ENCODE results near the gene CSNK1A1L. TPM values are rescaled to one million over a fixed set of nuclear protein-coding genes. Genes with fewer than 3 reads are reported as not detected.

CSNK1A1L gene
- total and polyA plus RNA-seq, 8 donors = not detected

GRCh38 chr13:37102896-37103295 is 2.6 kb downstream of the CSNK1A1L start:
- Histone ChIP-seq H3K36me3 (no peaks in the 10 kb centered on the region), H3K27me3 (no peaks in the 10 kb centered on the region), H3K4me3 (no peak overlapping the region), H3K4me1 (no peaks in the 10 kb centered on the region), H3K9me3 (no peaks in the 10 kb centered on the region), H3K27ac (no peak overlapping the region)
- no peak for TF ChIP-seq CTCF (IDR thresholded peaks at IDR 0.05)
- FAIRE-seq = no peak
- WGBS, 2 donors = 47 to 54% methylated on average over 4 of the region's 4 CpGs
- no peak for DNase-seq
- intact Hi-C loops (cut with DNase I) = loop anchor here in 1 of 3 donors (10.0 kb wide), 1 partner anchor 502 kb away; no protein-coding TSS in a partner anchor
- ATAC-seq = no peak

GRCh38 chr13:37101201-37101600 is 4.3 kb downstream of the CSNK1A1L start:
- no peak overlapping the region for H3K4me3 ChIP-seq
- intact Hi-C loops (cut with DNase I) = loop anchor here in 1 of 3 donors (10.0 kb wide), 1 partner anchor 504 kb away; no protein-coding TSS in a partner anchor
- no peak overlapping the region for H3K27ac ChIP-seq
- DNase-seq (no peak), ATAC-seq (no peak), FAIRE-seq (no peak)
- H3K27me3 ChIP-seq = no peaks in the 10 kb centered on the region
- no peaks in the 10 kb centered on the region for H3K9me3 ChIP-seq
- 22 to 41% methylated on average over 1 of the region's 1 CpG for WGBS, 2 donors
- H3K4me1 ChIP-seq = no peaks in the 10 kb centered on the region
- no peaks in the 10 kb centered on the region for H3K36me3 ChIP-seq
- no peak for TF ChIP-seq CTCF (IDR thresholded peaks at IDR 0.05)

- H3K27me3 ChIP-seq = no peaks in the 10 kb centered on the region
- FAIRE-seq = no peak
- TF ChIP-seq CTCF (IDR thresholded peaks at IDR 0.05) = no peak
- DNase-seq = no peak
- H3K36me3 ChIP-seq = no peaks in the 10 kb centered on the region
- no peaks in the 10 kb centered on the region for H3K9me3 ChIP-seq
- H3K4me3 ChIP-seq = no peak overlapping the region
- no peak for ATAC-seq
- intact Hi-C loops (cut with DNase I) = loop anchor here in 1 of 3 donors (10.0 kb wide), 1 partner anchor 504 kb away; no protein-coding TSS in a partner anchor
- H3K4me1 ChIP-seq = no peaks in the 10 kb centered on the region
- no peak overlapping the region for H3K27ac ChIP-seq
These were observed 4.7 kb downstream of the CSNK1A1L start for GRCh38 chr13:37100731-37101130.

GRCh38 chr13:37097076-37097475 is 8.4 kb downstream of the CSNK1A1L start:
- no peak for FAIRE-seq
- Histone ChIP-seq H3K27ac (no peak overlapping the region), H3K36me3 (no peaks in the 10 kb centered on the region), H3K4me3 (no peak overlapping the region), H3K4me1 (no peaks in the 10 kb centered on the region), H3K27me3 (no peaks in the 10 kb centered on the region), H3K9me3 (no peaks in the 10 kb centered on the region)
- TF ChIP-seq CTCF (IDR thresholded peaks at IDR 0.05) = no peak
- no peak for ATAC-seq
- DNase-seq = no peak
- 43 to 52% methylated on average over 4 of the region's 4 CpGs for WGBS, 2 donors
- intact Hi-C loops (cut with DNase I) = no loop called here

GRCh38 chr13:37094840-37095239 is 10.6 kb downstream of the CSNK1A1L start:
- Histone ChIP-seq H3K36me3 (no peaks in the 10 kb centered on the region), H3K4me1 (no peaks in the 10 kb centered on the region), H3K27me3 (no peaks in the 10 kb centered on the region), H3K4me3 (no peak overlapping the region), H3K9me3 (no peaks in the 10 kb centered on the region), H3K27ac (no peak overlapping the region)
- no peak for DNase-seq
- no peak for ATAC-seq
- no peak for TF ChIP-seq CTCF (IDR thresholded peaks at IDR 0.05)
- no peak for FAIRE-seq
- intact Hi-C loops (cut with DNase I) = no loop called here
- 76 to 87% methylated on average over 4 of the region's 4 CpGs for WGBS, 2 donors

All from pancreas (tissue), 10 donors.